Measurements from ENCODE around the gene NBEAL2. TPM values are rescaled to one million over a fixed set of nuclear protein-coding genes. Genes with fewer than 3 reads are reported as not detected.

The NBEAL2 gene
- total RNA-seq, 1 donor from 2014 or later = 115 TPM

GRCh38 chr3:46932455-46933225 lies 46.8 kb upstream of the NBEAL2 start:
- Mint-ChIP-seq H3K27ac (peak overlapping the region; percentile 85), H3K4me3 (no peak overlapping the region), H3K4me1 (ENCODE audit: unreplicated experiment) (peaks cover 41% of the 10 kb centered on the region), H3K9me3 (no peaks in the 10 kb centered on the region), H3K27me3 (no peaks in the 10 kb centered on the region), H3K36me3 (peaks cover 22% of the 10 kb centered on the region)
- no peak for TF ChIP-seq CTCF (conservative IDR thresholded peaks at IDR 0.05)
- DNase-seq (ENCODE audit: extremely low spot score, unreplicated experiment) = no peak

GRCh38 chr3:46933261-46933660 lies 46.2 kb upstream of the NBEAL2 start:
- Mint-ChIP-seq H3K36me3 (peaks cover 27% of the 10 kb centered on the region), H3K9me3 (no peaks in the 10 kb centered on the region), H3K27me3 (no peaks in the 10 kb centered on the region), H3K4me1 (ENCODE audit: unreplicated experiment) (peaks cover 48% of the 10 kb centered on the region), H3K27ac (no peak overlapping the region), H3K4me3 (no peak overlapping the region)
- DNase-seq (ENCODE audit: extremely low spot score, unreplicated experiment) = no peak
- no peak for TF ChIP-seq CTCF (conservative IDR thresholded peaks at IDR 0.05)

- Mint-ChIP-seq H3K4me1 (ENCODE audit: unreplicated experiment) (peaks cover 48% of the 10 kb centered on the region), H3K9me3 (no peaks in the 10 kb centered on the region), H3K36me3 (peaks cover 24% of the 10 kb centered on the region), H3K27ac (no peak overlapping the region), H3K27me3 (no peaks in the 10 kb centered on the region), H3K4me3 (no peak overlapping the region)
- DNase-seq (ENCODE audit: extremely low spot score, unreplicated experiment) = no peak
- TF ChIP-seq CTCF (conservative IDR thresholded peaks at IDR 0.05) = no peak
Measured at GRCh38 chr3:46934072-46934471, 45.4 kb upstream of the NBEAL2 start.

- no peak overlapping the region for H3K4me3 Mint-ChIP-seq
- peaks cover 48% of the 10 kb centered on the region for H3K4me1 Mint-ChIP-seq (ENCODE audit: unreplicated experiment)
- H3K36me3 Mint-ChIP-seq = peaks cover 20% of the 10 kb centered on the region
- no peak for DNase-seq (ENCODE audit: extremely low spot score, unreplicated experiment)
- no peaks in the 10 kb centered on the region for H3K27me3 Mint-ChIP-seq
- H3K9me3 Mint-ChIP-seq = no peaks in the 10 kb centered on the region
- peak overlapping the region; percentile 85 for H3K27ac Mint-ChIP-seq
- TF ChIP-seq CTCF (conservative IDR thresholded peaks at IDR 0.05) = no peak
Measured at GRCh38 chr3:46934498-46935167, 44.8 kb upstream of the NBEAL2 start.

- peak; percentile 43 for TF ChIP-seq CTCF (conservative IDR thresholded peaks at IDR 0.05)
- H3K4me1 Mint-ChIP-seq (ENCODE audit: unreplicated experiment) = peaks cover 53% of the 10 kb centered on the region
- H3K4me3 Mint-ChIP-seq = no peak overlapping the region
- H3K9me3 Mint-ChIP-seq = no peaks in the 10 kb centered on the region
- H3K36me3 Mint-ChIP-seq = peaks cover 24% of the 10 kb centered on the region
- peak overlapping the region; percentile 85 for H3K27ac Mint-ChIP-seq
- DNase-seq (ENCODE audit: extremely low spot score, unreplicated experiment) = no peak
- H3K27me3 Mint-ChIP-seq = no peaks in the 10 kb centered on the region
Measured at GRCh38 chr3:46935168-46935858, 44.2 kb upstream of the NBEAL2 start.
